Measurements from ENCODE around the gene GRK5.

Gene GRK5

GRCh38 chr10:119333146-119333792, 125.9 kb downstream of the GRK5 start:
- TF ChIP-seq CTCF (IDR thresholded peaks at IDR 0.05), result no peak
- Histone ChIP-seq H3K4me3 (no peak overlapping the region), H3K27me3 (no peaks in the 10 kb centered on the region), H3K36me3 (peaks cover 0 to 15% (median 14%) of the 10 kb centered on the region in 3 donors), H3K27ac (no peak overlapping the region), H3K4me1 (peaks cover 0 to 37% (median 14%) of the 10 kb centered on the region in 4 donors), H3K9me3 (no peaks in the 10 kb centered on the region)
- intact Hi-C loops (cut with DNase I; ENCODE audit: low total_unique reads), result no loop called here
- DNase-seq, result no peak

DNA sequence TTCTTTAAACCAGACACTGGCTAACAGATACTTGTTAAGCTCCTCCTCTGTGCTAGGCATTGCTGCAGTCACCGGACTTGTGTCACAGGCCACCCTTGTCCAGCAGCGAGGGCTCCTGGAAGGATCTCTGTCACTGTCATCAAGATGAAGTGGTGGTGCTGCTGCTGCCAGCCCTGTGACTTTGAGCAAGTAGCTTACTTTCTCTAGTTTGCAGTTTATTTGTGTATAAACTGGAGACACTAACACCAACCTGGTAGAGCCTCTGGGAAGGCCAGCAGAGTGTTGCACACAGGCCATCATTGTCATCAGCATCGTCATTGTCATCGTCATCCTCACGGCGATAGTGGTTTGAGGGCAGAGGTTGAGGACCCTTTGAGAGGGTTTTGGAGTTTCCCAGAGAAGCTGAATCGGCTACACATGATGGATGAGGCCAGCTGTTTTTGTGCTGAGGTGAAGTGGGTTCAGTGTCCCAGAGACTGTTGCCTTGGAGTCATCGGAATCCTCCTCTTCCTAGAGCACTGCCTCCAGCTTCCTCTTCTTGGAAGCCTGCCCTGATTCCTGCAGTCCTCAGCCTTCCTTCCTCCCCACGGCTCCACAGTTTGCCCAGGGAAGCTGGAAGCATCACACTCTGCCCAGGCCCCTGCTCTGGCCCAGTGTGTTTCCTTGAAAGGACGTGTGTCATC, 128.4 kb downstream of the GRK5 start:
- no peak for TF ChIP-seq CTCF (IDR thresholded peaks at IDR 0.05)
- Histone ChIP-seq H3K4me3 (no peak overlapping the region), H3K9me3 (no peaks in the 10 kb centered on the region), H3K27me3 (no peaks in the 10 kb centered on the region), H3K27ac (no peak overlapping the region), H3K4me1 (peaks cover 0 to 27% (median 12%) of the 10 kb centered on the region in 4 donors), H3K36me3 (peaks cover 0 to 15% (median 8%) of the 10 kb centered on the region in 3 donors)
- no peak for DNase-seq
- intact Hi-C loops (cut with DNase I; ENCODE audit: low total_unique reads), result no loop called here

DNA sequence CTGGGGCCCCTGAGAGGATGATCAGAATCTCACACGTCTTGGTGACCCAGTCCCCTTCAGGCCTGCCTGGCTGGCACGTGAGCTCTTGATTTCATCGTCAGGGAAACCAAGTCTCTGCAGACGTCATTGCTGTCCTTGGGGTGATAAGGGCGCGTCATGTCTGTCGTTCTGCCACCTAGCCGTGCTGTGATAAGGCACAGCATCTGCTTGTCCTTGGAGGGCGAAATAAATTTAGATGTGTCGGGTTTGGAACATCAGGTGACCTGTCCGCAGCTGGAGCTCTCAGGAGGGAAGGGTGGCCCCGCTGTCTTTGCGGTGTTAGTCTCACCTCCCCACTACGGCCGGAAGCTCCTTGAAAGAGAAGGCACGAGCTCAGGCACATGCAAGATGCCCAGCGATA, 129.2 kb downstream of the GRK5 start:
- Histone ChIP-seq H3K9me3 (no peaks in the 10 kb centered on the region), H3K36me3 (peaks cover 0 to 15% (median 8%) of the 10 kb centered on the region in 3 donors), H3K27ac (no peak overlapping the region), H3K27me3 (no peaks in the 10 kb centered on the region), H3K4me3 (no peak overlapping the region), H3K4me1 (peaks cover 0 to 26% (median 4%) of the 10 kb centered on the region in 4 donors)
- intact Hi-C loops (cut with DNase I; ENCODE audit: low total_unique reads), result no loop called here
- no peak for DNase-seq
- TF ChIP-seq CTCF (IDR thresholded peaks at IDR 0.05), result no peak

GRCh38 chr10:119337223-119337622, 129.9 kb downstream of the GRK5 start:
- H3K4me3 ChIP-seq, result no peak overlapping the region
- intact Hi-C loops (cut with DNase I; ENCODE audit: low total_unique reads), result no loop called here
- no peak for TF ChIP-seq CTCF (IDR thresholded peaks at IDR 0.05)
- no peaks in the 10 kb centered on the region for H3K27me3 ChIP-seq
- peaks cover 0 to 26% (median 6%) of the 10 kb centered on the region in 4 donors for H3K4me1 ChIP-seq
- no peak for DNase-seq
- no peaks in the 10 kb centered on the region for H3K9me3 ChIP-seq
- H3K27ac ChIP-seq, result no peak overlapping the region
- peaks cover 0 to 15% (median 8%) of the 10 kb centered on the region in 3 donors for H3K36me3 ChIP-seq

DNA sequence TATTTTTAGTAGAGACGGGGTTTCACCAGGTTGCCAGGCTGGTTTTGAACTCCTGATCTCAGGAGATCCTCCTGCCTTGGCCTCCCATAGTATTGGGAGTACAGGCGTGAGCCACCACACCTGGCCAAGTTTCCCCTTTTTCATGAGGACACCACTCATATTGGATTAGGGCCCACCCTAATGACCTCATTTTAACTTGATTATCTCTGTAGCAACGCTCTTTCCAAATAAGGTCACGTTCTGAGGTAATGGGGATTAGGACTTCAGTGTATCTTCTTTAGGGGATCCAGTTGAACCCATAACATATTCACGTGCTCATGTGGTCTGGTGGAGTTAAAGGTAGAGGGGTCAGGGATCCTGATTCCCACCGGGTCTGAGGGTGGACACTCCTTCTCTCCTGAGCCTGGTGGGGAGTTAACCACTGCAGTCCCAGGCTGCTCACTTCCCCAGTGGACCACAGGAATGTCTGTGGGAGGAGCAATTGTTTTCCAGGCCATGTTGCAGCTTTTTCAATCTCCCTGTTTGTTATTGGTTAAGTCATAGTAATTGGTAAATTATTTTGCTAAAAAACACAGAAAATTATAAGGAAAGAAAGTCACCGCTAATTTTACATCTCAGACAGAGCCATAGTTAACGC, 130.5 kb downstream of the GRK5 start:
- Histone ChIP-seq H3K4me3 (no peak overlapping the region), H3K27ac (no peak overlapping the region), H3K36me3 (peaks cover 0 to 15% (median 8%) of the 10 kb centered on the region in 3 donors), H3K27me3 (no peaks in the 10 kb centered on the region), H3K9me3 (no peaks in the 10 kb centered on the region), H3K4me1 (peaks cover 0 to 29% (median 6%) of the 10 kb centered on the region in 4 donors)
- no peak for DNase-seq
- no peak for TF ChIP-seq CTCF (IDR thresholded peaks at IDR 0.05)
- intact Hi-C loops (cut with DNase I; ENCODE audit: low total_unique reads), result no loop called here

Data from tibial artery (tissue), 4 donors.